Subcutaneous adipose tissue (tissue), 4 donors: ENCODE results near the gene COL11A2. TPM values are rescaled to one million over a fixed set of nuclear protein-coding genes. Genes with fewer than 3 reads are reported as not detected.

Experiments
- total RNA-seq, 4 donors: library from RNA; depleted of rRNA; stranded (reverse); fragments of >200 nt; gene quantifications; one replicate each; pipeline ENCODE4 v1.1.0, GENCODE V29; 2016
- TF ChIP-seq, protein P1 (sequence below): fragments of 450-650 bp; IDR thresholded peaks from one replicate; pipeline ENCODE4 v1.5.1; 2016; ENCODE audit warnings: low read depth, mild to moderate bottlenecking, control low read depth, antibody characterized with exemption, moderate library complexity

The COL11A2 gene
- total RNA-seq, 4 donors from 2014 or later = 0.17 to 0.75 (median 0.66) TPM; not detected in 1

DNA sequence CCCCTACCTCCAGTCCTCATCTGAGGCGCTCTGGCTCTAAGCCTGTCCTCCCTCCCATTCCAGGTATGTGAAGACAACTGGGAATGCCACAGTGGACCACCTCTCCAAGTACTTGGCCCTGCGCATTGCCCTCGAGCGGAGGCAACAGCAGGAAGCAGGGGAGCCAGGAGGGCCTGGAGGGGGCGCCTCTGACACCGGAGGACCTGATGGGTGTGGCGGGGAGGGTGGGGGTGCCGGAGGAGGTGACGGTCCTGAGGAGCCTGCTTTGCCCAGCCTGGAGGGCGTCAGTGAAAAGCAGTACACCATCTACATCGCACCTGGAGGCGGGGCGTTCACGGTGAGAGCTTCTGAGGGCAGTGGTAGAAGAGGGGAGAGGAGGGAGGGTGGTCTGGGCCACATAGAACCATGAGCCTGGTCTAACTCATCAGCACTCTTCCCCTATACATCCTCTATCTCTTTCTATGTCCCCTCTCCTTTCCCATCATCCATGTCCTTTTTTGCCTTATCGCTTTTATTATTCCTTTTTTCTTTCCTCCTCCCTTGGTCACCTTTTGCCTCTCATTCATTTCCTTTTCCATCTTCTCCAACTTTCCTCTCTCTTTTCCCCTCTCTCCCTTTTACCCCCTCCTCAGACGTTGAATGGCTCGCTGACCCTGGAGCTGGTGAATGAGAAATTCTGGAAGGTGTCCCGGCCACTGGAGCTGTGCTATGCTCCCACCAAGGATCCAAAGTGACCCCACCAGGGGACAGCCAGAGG lies 19.6 kb upstream of the COL11A2 start:
- TF ChIP-seq, protein P1, sequence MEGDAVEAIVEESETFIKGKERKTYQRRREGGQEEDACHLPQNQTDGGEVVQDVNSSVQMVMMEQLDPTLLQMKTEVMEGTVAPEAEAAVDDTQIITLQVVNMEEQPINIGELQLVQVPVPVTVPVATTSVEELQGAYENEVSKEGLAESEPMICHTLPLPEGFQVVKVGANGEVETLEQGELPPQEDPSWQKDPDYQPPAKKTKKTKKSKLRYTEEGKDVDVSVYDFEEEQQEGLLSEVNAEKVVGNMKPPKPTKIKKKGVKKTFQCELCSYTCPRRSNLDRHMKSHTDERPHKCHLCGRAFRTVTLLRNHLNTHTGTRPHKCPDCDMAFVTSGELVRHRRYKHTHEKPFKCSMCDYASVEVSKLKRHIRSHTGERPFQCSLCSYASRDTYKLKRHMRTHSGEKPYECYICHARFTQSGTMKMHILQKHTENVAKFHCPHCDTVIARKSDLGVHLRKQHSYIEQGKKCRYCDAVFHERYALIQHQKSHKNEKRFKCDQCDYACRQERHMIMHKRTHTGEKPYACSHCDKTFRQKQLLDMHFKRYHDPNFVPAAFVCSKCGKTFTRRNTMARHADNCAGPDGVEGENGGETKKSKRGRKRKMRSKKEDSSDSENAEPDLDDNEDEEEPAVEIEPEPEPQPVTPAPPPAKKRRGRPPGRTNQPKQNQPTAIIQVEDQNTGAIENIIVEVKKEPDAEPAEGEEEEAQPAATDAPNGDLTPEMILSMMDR = no peak

DNA sequence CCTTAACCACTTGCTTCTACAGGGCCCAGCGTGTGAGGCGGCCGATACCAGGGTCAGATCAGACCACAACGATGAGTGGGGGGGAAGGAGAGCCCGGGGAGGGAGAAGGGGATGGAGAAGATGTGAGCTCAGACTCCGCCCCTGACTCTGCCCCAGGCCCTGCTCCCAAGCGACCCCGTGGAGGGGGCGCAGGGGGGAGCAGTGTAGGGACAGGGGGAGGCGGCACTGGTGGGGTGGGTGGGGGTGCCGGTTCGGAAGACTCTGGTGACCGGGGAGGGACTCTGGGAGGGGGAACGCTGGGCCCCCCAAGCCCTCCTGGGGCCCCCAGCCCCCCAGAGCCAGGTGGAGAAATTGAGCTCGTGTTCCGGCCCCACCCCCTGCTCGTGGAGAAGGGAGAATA lies 18.9 kb upstream of the COL11A2 start:
- TF ChIP-seq, protein P1 = no peak

DNA sequence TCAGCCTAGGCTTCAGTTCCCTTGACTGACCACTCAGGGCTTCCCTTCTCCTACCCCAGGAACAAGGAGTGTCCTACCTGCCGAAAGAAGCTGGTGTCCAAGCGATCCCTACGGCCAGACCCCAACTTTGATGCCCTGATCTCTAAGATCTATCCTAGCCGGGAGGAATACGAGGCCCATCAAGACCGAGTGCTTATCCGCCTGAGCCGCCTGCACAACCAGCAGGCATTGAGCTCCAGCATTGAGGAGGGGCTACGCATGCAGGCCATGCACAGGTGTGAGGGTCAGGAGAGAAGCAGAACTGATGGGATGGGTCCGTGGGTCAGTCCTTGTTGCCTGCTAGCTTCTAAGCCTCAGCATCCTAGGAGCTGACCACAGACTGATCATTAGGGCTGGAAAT lies 17.6 kb upstream of the COL11A2 start:
- TF ChIP-seq, protein P1 = no peak

DNA sequence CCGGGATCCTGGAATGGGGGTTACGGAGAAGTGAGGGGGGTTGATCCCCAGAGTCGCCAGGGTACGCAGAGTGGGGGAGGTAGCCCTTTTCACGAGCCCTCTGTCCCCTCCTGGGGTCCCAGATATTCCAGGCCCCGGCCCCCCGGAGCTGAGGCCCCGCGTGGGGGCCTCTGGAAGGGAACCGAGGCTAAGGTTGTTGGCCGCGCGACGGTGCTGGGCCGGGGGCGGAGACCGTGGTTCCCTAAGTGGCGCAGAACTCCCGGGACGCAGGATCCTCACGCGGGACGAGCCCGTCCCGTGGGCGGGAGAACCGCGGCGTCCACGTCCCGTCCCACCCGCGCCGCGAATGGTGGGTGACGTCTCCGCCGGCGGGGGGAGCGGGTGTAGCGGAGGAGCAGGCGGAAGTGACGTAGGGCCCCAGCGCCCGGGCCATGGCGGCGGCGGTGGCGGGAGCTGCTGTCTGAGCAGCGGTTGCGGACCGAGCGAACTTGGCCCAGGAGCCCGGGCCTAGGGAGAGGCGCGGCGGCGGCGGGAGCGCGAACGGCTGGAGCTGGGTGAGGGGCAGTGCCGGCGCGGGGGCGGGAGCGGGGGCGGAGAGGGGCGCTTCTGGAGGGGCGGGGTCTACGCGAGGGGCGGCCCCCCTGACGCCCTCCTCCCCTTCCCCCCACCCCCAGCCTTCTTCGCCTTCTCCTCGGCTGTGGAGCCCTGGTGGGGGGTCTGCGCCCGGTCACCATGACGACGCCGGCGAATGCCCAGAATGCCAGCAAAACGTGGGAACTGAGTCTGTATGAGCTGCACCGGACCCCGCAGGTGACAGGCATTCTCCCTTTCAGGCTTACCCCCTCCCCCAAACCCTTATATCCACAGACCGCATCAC lies 16.1 kb upstream of the COL11A2 start, which contains the start of gene RING1:
RING1 (plus strand) TSS at position 410 of the 877 bp plus-strand sequence; CDS start at position 733, 323 bp downstream.
- TF ChIP-seq, protein P1 = no peak

DNA sequence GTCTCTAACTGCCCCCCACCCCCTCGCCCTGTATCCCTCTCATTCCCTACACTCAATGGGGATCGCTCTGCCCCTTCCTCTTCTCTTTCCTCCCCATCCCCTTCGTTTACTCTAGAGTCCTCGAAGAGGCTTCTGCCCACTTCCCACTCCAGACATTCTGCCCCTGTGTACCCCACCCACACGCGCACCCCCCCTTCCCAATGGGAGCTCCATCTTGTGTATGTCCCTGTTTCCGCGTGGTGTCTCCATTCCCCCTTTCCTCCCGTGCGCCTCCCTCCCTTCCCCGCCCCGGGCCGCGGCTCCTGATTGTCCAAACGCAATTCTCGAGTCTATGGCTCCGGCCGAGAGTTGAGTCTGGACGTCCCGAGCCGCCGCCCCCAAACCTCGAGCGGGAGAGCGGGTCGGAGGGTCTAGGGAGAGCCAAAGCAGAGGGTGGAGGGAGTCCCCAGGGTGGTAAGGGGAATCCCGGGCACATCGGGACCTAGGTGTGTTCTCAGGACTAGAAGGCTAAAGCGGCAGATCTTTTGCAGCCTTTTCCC lies 15.4 kb upstream of the COL11A2 start:
- TF ChIP-seq, protein P1 = no peak

DNA sequence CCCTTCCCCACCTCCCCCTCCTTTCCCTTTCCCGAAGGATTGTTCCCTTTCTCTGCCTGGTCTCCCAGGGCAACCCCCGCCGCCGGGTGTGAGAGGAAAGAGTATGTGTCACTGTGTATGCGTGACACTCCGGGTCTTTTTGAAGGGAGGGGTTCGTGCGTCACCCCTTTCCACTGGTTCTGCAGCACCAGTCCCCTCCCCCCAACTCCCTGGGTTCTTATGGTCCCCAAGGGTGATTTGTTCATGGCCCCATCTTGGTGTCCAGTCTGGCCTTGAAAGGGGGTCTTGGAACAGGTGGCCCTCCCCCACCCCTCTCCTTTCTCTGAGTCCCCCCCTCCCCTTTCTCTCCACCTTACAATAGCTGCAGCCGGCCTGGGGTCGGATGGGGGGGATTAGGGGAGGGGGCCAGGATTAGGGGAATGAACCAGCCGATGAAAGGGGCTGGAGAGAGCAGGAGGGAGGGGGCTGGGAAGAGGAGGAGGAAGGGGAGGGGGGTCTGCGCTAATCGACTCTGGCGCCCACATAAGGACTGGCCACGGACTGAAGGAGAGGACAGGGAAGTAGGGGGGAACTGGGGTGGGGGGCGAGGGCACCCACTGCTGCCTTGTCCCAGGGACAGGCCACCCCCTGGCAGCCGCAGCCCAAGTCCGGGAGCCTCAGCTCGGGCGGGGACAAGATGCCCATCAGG lies 14.7 kb upstream of the COL11A2 start:
- TF ChIP-seq, protein P1 = no peak
